ENCODE data around the gene APPL1.

Gene APPL1

GRCh38 chr3:57244946-57245345 is 17.4 kb downstream of the APPL1 start:
- Mint-ChIP-seq H3K9me3 (no peaks in the 10 kb centered on the region), H3K27ac (no peak overlapping the region), H3K4me3 (no peak overlapping the region), H3K36me3 (ENCODE audit: low read depth) (peaks cover 72% of the 10 kb centered on the region), H3K27me3 (no peaks in the 10 kb centered on the region), H3K4me1 (ENCODE audit: low read depth) (no peaks in the 10 kb centered on the region)

GRCh38 chr3:57252404-57252803 is 24.9 kb downstream of the APPL1 start:
- Mint-ChIP-seq H3K36me3 (ENCODE audit: low read depth) (peaks cover 46% of the 10 kb centered on the region), H3K27ac (no peak overlapping the region), H3K4me1 (ENCODE audit: low read depth) (no peaks in the 10 kb centered on the region), H3K4me3 (no peak overlapping the region), H3K9me3 (no peaks in the 10 kb centered on the region), H3K27me3 (no peaks in the 10 kb centered on the region)

- Mint-ChIP-seq H3K4me3 (no peak overlapping the region), H3K27ac (no peak overlapping the region), H3K36me3 (ENCODE audit: low read depth) (peaks cover 63% of the 10 kb centered on the region), H3K27me3 (no peaks in the 10 kb centered on the region), H3K9me3 (no peaks in the 10 kb centered on the region), H3K4me1 (ENCODE audit: low read depth) (no peaks in the 10 kb centered on the region)
Observed at GRCh38 chr3:57256844-57257243, 29.3 kb downstream of the APPL1 start.

- Mint-ChIP-seq H3K36me3 (ENCODE audit: low read depth) (peaks cover 63% of the 10 kb centered on the region), H3K4me1 (ENCODE audit: low read depth) (no peaks in the 10 kb centered on the region), H3K4me3 (no peak overlapping the region), H3K27ac (no peak overlapping the region), H3K27me3 (no peaks in the 10 kb centered on the region), H3K9me3 (peaks cover 3% of the 10 kb centered on the region)
Observed at GRCh38 chr3:57257678-57258077, 30.1 kb downstream of the APPL1 start.

GRCh38 chr3:57261119-57261518 is 33.6 kb downstream of the APPL1 start:
- Mint-ChIP-seq H3K4me1 (ENCODE audit: low read depth) (no peaks in the 10 kb centered on the region), H3K4me3 (no peak overlapping the region)

GRCh38 chr3:57261929-57262328 is 34.4 kb downstream of the APPL1 start:
- H3K27ac Mint-ChIP-seq = no peak overlapping the region
- H3K4me3 Mint-ChIP-seq = no peak overlapping the region
- H3K36me3 Mint-ChIP-seq (ENCODE audit: low read depth) = peaks cover 88% of the 10 kb centered on the region
- no peaks in the 10 kb centered on the region for H3K27me3 Mint-ChIP-seq
- H3K4me1 Mint-ChIP-seq (ENCODE audit: low read depth) = no peaks in the 10 kb centered on the region
- peaks cover 16% of the 10 kb centered on the region for H3K9me3 Mint-ChIP-seq

More at GRCh38 chr3:57261119-57261518, 33.6 kb downstream of the APPL1 start:
- Mint-ChIP-seq H3K9me3 (peaks cover 16% of the 10 kb centered on the region), H3K27ac (no peak overlapping the region), H3K27me3 (no peaks in the 10 kb centered on the region), H3K36me3 (ENCODE audit: low read depth) (peaks cover 81% of the 10 kb centered on the region)

GRCh38 chr3:57268416-57268815 is 40.9 kb downstream of the APPL1 start:
- no peaks in the 10 kb centered on the region for H3K27me3 Mint-ChIP-seq
- no peaks in the 10 kb centered on the region for H3K4me1 Mint-ChIP-seq (ENCODE audit: low read depth)
- H3K4me3 Mint-ChIP-seq = no peak overlapping the region
- no peak overlapping the region for H3K27ac Mint-ChIP-seq
- peaks cover 10% of the 10 kb centered on the region for H3K9me3 Mint-ChIP-seq
- H3K36me3 Mint-ChIP-seq (ENCODE audit: low read depth) = peaks cover 82% of the 10 kb centered on the region

- no peaks in the 10 kb centered on the region for H3K9me3 Mint-ChIP-seq
- peaks cover 26% of the 10 kb centered on the region for H3K36me3 Mint-ChIP-seq (ENCODE audit: low read depth)
- no peak overlapping the region for H3K27ac Mint-ChIP-seq
- no peaks in the 10 kb centered on the region for H3K27me3 Mint-ChIP-seq
- H3K4me1 Mint-ChIP-seq (ENCODE audit: low read depth) = no peaks in the 10 kb centered on the region
- H3K4me3 Mint-ChIP-seq = no peak overlapping the region
Observed at GRCh38 chr3:57274845-57275244, 47.3 kb downstream of the APPL1 start.

GRCh38 chr3:57275393-57275792 is 47.9 kb downstream of the APPL1 start:
- Mint-ChIP-seq H3K4me1 (ENCODE audit: low read depth) (no peaks in the 10 kb centered on the region), H3K4me3 (no peak overlapping the region), H3K36me3 (ENCODE audit: low read depth) (peaks cover 23% of the 10 kb centered on the region), H3K27ac (no peak overlapping the region), H3K9me3 (peaks cover 2% of the 10 kb centered on the region), H3K27me3 (no peaks in the 10 kb centered on the region)

- Mint-ChIP-seq H3K4me1 (ENCODE audit: low read depth) (no peaks in the 10 kb centered on the region), H3K27me3 (no peaks in the 10 kb centered on the region), H3K27ac (no peak overlapping the region), H3K36me3 (ENCODE audit: low read depth) (peaks cover 9% of the 10 kb centered on the region), H3K4me3 (no peak overlapping the region), H3K9me3 (peaks cover 4% of the 10 kb centered on the region)
Observed at GRCh38 chr3:57278237-57278636, 50.7 kb downstream of the APPL1 start.

GRCh38 chr3:57279685-57280084 is 52.2 kb downstream of the APPL1 start:
- Mint-ChIP-seq H3K27me3 (no peaks in the 10 kb centered on the region), H3K36me3 (ENCODE audit: low read depth) (peaks cover 4% of the 10 kb centered on the region), H3K9me3 (peaks cover 4% of the 10 kb centered on the region), H3K4me3 (no peak overlapping the region), H3K4me1 (ENCODE audit: low read depth) (no peaks in the 10 kb centered on the region), H3K27ac (no peak overlapping the region)

GRCh38 chr3:57281715-57282114 is 54.2 kb downstream of the APPL1 start:
- H3K4me3 Mint-ChIP-seq = no peak overlapping the region
- no peak overlapping the region for H3K27ac Mint-ChIP-seq
- H3K36me3 Mint-ChIP-seq (ENCODE audit: low read depth) = peaks cover 4% of the 10 kb centered on the region
- no peaks in the 10 kb centered on the region for H3K4me1 Mint-ChIP-seq (ENCODE audit: low read depth)
- H3K27me3 Mint-ChIP-seq = peaks cover 3% of the 10 kb centered on the region
- peaks cover 4% of the 10 kb centered on the region for H3K9me3 Mint-ChIP-seq

GRCh38 chr3:57283334-57283733 is 55.8 kb downstream of the APPL1 start:
- Mint-ChIP-seq H3K4me3 (no peak overlapping the region), H3K9me3 (peaks cover 4% of the 10 kb centered on the region), H3K27me3 (peaks cover 3% of the 10 kb centered on the region), H3K27ac (no peak overlapping the region), H3K4me1 (ENCODE audit: low read depth) (no peaks in the 10 kb centered on the region), H3K36me3 (ENCODE audit: low read depth) (peaks cover 4% of the 10 kb centered on the region)

GRCh38 chr3:57287205-57287604 is 59.7 kb downstream of the APPL1 start:
- Mint-ChIP-seq H3K27ac (no peak overlapping the region), H3K9me3 (no peaks in the 10 kb centered on the region), H3K4me3 (no peak overlapping the region), H3K4me1 (ENCODE audit: low read depth) (no peaks in the 10 kb centered on the region), H3K36me3 (ENCODE audit: low read depth) (no peaks in the 10 kb centered on the region), H3K27me3 (peaks cover 16% of the 10 kb centered on the region)

- H3K4me3 Mint-ChIP-seq = no peak overlapping the region
- H3K27ac Mint-ChIP-seq = no peak overlapping the region
- H3K4me1 Mint-ChIP-seq (ENCODE audit: low read depth) = no peaks in the 10 kb centered on the region
- no peaks in the 10 kb centered on the region for H3K9me3 Mint-ChIP-seq
- no peaks in the 10 kb centered on the region for H3K36me3 Mint-ChIP-seq (ENCODE audit: low read depth)
- H3K27me3 Mint-ChIP-seq = peaks cover 16% of the 10 kb centered on the region
Observed at GRCh38 chr3:57288403-57288802, 60.9 kb downstream of the APPL1 start.

GRCh38 chr3:57292159-57292896 is 64.8 kb downstream of the APPL1 start, which contains the start of gene ASB14:
Gene ASB14, minus strand, starts transcription at chr3:57292685. Its CDS starts 652 bp downstream, at chr3:57292033.
- Mint-ChIP-seq H3K27ac (no peak within 1 kb of the TSS), H3K4me1 (ENCODE audit: low read depth) (no peaks in the 10 kb centered on the region), H3K36me3 (ENCODE audit: low read depth) (no peaks in the 10 kb centered on the region), H3K27me3 (peaks cover 20% of the 10 kb centered on the region), H3K9me3 (no peaks in the 10 kb centered on the region), H3K4me3 (no peak within 1 kb of the TSS)

Data from stimulated activated naive CD8-positive, alpha-beta T cell treated with anti-CD3 and anti-CD28 coated beads, Interleukin-15, Interleukin-2, amounts not matched to agents 100 ng/mL and 50 ng/mL, for 24 hours (primary cell).